ENCODE results near the gene MRTFB. TPM values are rescaled to one million over a fixed set of nuclear protein-coding genes. Genes with fewer than 3 reads are reported as not detected.
"Not testable (repeated sequence)": the region's sequence is repeated elsewhere in the genome, so short reads cannot be mapped to it uniquely, and the experiment has no call there.

MRTFB gene
- polyA plus RNA-seq, 1 experiment = 10.5 TPM

DNA sequence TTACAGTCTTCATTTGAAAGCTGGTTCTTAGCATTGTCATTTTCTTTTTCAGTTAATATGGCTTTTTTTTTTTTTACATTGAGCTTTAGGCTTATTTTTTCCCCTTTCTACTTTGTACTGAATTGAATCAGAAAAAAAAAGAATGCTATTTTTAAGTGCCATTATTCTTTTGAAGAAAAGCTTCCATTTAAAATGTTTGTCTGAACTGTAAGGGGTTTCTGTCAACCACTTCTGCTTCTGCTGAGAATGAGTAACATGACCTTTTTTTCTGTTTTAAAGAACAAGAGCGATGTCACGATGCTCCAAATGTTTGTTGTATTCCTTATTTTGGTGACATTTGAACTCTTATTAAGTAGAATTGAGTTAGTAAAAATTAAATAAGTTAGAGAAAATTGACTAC lies 50.0 kb downstream of the MRTFB start:
- H3K27me3 ChIP-seq (ENCODE audit: control insufficient read depth, insufficient read depth, low read length) = no peaks in the 10 kb centered on the region
- H3K27ac ChIP-seq (ENCODE audit: low read depth, low read length) = no peak overlapping the region
- no peaks in the 10 kb centered on the region for H3K9me3 ChIP-seq (ENCODE audit: control insufficient read depth, insufficient read depth, low read length)
- TF ChIP-seq, protein P1, sequence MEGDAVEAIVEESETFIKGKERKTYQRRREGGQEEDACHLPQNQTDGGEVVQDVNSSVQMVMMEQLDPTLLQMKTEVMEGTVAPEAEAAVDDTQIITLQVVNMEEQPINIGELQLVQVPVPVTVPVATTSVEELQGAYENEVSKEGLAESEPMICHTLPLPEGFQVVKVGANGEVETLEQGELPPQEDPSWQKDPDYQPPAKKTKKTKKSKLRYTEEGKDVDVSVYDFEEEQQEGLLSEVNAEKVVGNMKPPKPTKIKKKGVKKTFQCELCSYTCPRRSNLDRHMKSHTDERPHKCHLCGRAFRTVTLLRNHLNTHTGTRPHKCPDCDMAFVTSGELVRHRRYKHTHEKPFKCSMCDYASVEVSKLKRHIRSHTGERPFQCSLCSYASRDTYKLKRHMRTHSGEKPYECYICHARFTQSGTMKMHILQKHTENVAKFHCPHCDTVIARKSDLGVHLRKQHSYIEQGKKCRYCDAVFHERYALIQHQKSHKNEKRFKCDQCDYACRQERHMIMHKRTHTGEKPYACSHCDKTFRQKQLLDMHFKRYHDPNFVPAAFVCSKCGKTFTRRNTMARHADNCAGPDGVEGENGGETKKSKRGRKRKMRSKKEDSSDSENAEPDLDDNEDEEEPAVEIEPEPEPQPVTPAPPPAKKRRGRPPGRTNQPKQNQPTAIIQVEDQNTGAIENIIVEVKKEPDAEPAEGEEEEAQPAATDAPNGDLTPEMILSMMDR (IDR thresholded peaks at IDR 0.05; ENCODE audit: low read depth, low read length) = no peak
- DNase-seq (ENCODE audit: low read depth, low spot score) = no peak
- ChIA-PET POLR2A (no interaction called here), CTCF (no interaction called here)
- no peak overlapping the region for H3K4me3 ChIP-seq (ENCODE audit: low read depth, low read length)

DNA sequence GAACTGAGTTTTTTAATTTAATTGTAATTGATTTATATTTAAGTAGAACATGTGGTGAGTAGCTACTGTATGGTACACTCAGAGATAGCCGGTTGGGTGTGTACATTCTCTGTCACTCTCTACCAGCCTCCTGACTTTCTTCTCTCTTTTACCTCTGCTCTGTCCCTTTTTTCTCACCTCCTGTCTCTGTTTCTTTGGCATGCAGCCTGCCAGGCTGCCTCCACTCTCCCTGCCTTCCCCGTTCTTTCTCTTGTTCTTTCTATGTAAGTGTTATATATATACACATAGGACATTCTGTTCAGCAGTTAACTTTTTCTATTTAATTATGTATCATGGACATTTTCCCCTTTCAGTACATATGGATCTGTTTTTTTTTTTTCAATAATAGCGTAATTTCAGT lies 50.8 kb downstream of the MRTFB start:
- CTCF ChIA-PET = no interaction called here
- no peak overlapping the region for H3K4me3 ChIP-seq (ENCODE audit: low read depth, low read length)
- no peak for DNase-seq (ENCODE audit: low read depth, low spot score)
- no peaks in the 10 kb centered on the region for H3K27me3 ChIP-seq (ENCODE audit: control insufficient read depth, insufficient read depth, low read length)
- H3K27ac ChIP-seq (ENCODE audit: low read depth, low read length) = no peak overlapping the region
- TF ChIP-seq, protein P1 (IDR thresholded peaks at IDR 0.05; ENCODE audit: low read depth, low read length) = no peak
- H3K9me3 ChIP-seq (ENCODE audit: control insufficient read depth, insufficient read depth, low read length) = no peaks in the 10 kb centered on the region
- POLR2A ChIA-PET = no interaction called here

DNA sequence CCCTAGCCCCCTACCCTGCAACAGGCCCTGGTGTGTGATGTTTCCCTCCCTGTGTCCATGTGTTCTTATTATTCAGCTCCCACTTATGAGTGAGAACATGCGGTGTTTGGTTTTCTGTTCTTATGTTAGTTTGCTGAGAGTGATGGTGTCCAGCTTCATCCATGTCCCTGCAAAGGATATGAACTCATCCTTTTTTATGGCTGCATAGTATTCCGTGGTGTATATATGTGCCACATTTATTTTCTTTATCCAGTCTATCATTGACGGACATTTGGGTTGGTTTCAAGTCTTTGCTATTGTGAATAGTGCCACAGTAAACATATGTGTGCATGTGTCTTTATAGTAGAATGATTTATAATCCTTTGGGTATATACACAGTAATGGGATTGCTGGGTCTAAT lies 51.3 kb downstream of the MRTFB start:
- H3K27ac ChIP-seq (ENCODE audit: low read depth, low read length); H3K4me3 ChIP-seq (ENCODE audit: low read depth, low read length); POLR2A ChIA-PET; DNase-seq (ENCODE audit: low read depth, low spot score); H3K9me3 ChIP-seq (ENCODE audit: control insufficient read depth, insufficient read depth, low read length); H3K27me3 ChIP-seq (ENCODE audit: control insufficient read depth, insufficient read depth, low read length): not testable (repeated sequence)
- CTCF ChIA-PET = interaction anchor here (0.6 kb wide), 1 partner anchor 186 kb away, joined by 4 read pairs; no protein-coding TSS in a partner anchor

DNA sequence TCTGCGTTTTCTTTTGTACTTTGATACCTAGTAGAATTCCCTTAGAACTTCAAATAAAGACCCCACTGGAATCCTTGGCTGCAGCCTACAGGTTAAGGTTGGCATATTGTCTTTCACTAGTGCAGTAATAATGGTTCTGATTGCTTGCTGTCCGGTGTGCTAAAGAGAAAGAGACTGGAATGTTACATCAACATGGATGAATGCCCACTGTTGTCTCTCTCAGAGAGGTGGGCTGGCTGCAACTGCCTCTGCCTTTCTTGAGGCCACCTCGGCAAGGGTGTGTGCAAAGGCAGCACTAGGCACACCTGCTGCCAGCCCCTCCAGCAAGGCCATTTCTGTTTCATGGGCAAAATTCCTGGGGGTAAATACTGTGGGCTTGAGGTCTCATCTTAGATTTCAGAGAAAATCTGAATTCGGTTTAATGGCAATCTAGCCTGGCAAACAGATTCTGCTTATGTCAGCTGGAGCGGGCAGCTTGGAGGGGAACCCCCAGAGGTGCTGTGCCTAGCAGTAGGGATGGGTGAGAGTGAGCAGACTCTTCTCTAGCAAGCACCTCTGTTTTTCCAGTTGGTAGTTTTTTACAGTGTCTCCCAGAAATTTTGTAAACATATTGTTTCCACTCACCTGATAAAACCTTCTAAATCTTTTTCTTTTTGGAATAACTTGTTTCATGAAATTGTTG lies 54.0 kb downstream of the MRTFB start:
- CTCF ChIA-PET = interaction anchor here (1.5 kb wide), 1 partner anchor 205 kb away, joined by 9 read pairs; the partner anchor contains the start of gene ERCC4
- no peak for DNase-seq (ENCODE audit: low read depth, low spot score)
- no peaks in the 10 kb centered on the region for H3K27me3 ChIP-seq (ENCODE audit: control insufficient read depth, insufficient read depth, low read length)
- POLR2A ChIA-PET = no interaction called here
- TF ChIP-seq, protein P1 (IDR thresholded peaks at IDR 0.05; ENCODE audit: low read depth, low read length) = no peak
- H3K27ac ChIP-seq (ENCODE audit: low read depth, low read length) = no peak overlapping the region
- H3K9me3 ChIP-seq (ENCODE audit: control insufficient read depth, insufficient read depth, low read length) = no peaks in the 10 kb centered on the region
- no peak overlapping the region for H3K4me3 ChIP-seq (ENCODE audit: low read depth, low read length)

DNA sequence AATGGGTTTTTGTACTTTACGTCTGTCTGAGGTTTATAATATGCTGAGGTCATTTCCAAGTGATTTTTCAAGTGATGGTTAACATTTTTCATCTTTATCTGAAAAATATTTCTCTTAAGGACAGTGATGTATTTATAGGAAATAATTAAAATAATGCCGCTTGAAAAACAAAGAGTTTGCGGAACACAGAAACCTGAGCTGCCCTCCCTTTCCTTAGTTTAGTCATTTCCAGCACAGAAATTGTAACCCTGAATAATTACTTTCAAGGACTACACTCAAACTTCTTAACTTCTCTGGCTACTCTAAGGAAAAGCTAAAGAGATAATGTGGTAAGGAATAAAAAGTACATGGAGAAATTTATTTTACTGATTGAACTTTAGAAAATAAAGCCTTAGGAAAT lies 54.6 kb downstream of the MRTFB start:
- no peak for DNase-seq (ENCODE audit: low read depth, low spot score)
- ChIA-PET CTCF (interaction anchor here (1.5 kb wide), 1 partner anchor 206 kb away, joined by 9 read pairs; the partner anchor contains the start of gene ERCC4), POLR2A (no interaction called here)
- no peak overlapping the region for H3K4me3 ChIP-seq (ENCODE audit: low read depth, low read length)
- no peaks in the 10 kb centered on the region for H3K27me3 ChIP-seq (ENCODE audit: control insufficient read depth, insufficient read depth, low read length)
- TF ChIP-seq, protein P1 (IDR thresholded peaks at IDR 0.05; ENCODE audit: low read depth, low read length) = no peak
- H3K27ac ChIP-seq (ENCODE audit: low read depth, low read length) = no peak overlapping the region
- no peaks in the 10 kb centered on the region for H3K9me3 ChIP-seq (ENCODE audit: control insufficient read depth, insufficient read depth, low read length)

All from AG04450 (cell line).